NCI-H1105 (cell line): ENCODE measurements around the gene WSB2.

Source experiments
- DNase-seq: peaks from one replicate; lab custom pipeline; 2025; lab: John Stamatoyannopoulos, UW

Gene WSB2

GRCh38 chr12:117994551-117995438 lies 66.2 kb downstream of the WSB2 start:
- DNase-seq: no peak

GRCh38 chr12:117986705-117987469 lies 74.1 kb downstream of the WSB2 start:
- DNase-seq: no peak

DNA sequence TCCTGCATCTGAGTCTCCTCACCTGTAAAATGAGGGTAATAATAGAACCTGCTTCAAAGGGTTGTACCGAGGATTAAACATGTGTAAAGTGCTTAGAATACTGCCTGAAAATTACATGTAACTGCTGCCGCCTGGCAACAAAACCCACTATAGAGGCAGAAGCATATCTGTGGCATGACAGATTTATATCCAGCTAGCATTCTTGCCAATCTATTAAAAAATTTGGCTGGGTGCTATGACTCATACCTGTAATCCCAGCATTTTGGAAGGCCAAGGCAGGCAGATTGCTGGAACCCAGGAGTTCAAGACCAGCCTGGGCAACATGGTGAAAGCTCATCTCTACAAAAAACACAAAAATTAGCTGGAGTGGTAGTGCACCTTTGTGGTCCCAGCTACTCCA lies 75.8 kb downstream of the WSB2 start:
- no peak for DNase-seq
